Stimulated activated CD8-positive, alpha-beta memory T cell treated with anti-CD3 and anti-CD28 coated beads, Interleukin-12 subunit alpha, Interleukin-12 subunit beta, amount 100 ng/mL, for 24 hours (primary cell): Measurements from ENCODE around the gene TGM6.

ENCODE experiments used
- DNase-seq: peaks from one replicate; pipeline ENCODE4 v3.0.0-alpha.2; 2020; ENCODE audit errors: extremely low read depth

The TGM6 gene

DNA sequence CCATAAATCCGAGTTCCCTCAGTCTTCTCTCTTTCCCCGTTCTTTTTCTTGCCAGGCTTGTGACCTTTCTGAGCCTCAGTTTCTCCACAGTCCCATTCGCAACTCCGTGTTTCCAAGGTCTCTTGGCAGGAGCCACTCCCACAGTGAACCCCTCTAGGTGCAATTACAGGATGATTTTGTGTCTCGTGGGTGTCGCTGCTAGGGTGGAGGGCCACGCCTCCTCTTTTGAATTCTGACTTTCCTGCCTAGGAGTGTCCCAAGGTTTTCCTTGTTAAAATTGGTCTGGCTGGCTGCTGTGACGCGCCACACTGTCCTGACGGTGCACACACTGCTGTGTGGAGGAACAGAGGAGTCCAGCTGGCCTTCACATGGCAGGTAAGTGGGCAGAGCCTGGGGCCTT lies at the start of gene TGM6:
Gene TGM6 (plus strand): TSS at position 301 of the 400 bp plus-strand sequence. CDS start 68 bp downstream, at position 369.
- DNase-seq: no peak

DNA sequence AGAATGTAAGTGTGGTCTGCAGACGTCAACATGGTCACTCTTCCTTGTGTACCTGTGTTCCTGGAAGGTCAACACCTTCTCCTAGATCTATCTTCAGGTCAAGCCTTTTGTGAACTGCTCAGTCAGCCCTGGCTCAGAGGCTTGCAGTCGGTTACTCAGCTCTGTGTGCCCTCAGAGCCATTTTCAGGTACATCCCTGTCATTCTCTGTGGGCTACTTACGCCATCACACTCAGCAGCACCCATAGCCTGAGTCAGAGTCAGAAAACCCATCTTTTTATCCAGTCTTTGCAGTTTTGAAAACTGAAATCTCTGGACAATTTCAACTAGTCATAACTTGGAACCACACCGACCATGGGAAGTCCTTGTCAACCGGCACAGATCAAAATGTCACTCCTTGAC lies 49.6 kb upstream of the TGM6 start:
- no peak for DNase-seq

DNA sequence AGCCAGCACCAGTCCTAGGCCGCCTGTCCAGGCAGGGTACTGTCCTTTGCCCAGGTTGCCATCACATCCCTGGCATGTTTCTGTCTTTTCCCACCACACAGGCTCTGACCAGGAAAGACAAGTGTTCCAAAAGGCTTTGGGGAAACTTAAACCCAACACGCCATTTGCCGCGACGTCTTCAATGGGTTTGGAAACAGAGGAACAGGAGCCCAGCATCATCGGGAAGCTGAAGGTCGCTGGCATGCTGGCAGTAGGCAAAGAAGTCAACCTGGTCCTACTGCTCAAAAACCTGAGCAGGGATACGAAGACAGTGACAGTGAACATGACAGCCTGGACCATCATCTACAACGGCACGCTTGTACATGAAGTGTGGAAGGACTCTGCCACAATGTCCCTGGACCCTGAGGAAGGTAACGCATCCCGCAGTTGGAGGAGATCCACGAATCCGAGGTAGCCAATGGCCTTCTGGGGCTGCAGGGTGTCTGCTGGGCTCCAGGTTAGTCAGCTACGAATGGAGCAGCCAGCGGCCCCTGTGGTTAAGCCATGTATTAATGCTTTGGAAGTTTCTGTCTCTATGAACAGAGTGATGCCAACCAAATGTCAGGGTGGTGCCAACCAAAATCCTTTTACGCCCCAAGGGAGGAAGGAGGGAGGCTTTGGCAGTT lies 48.7 kb upstream of the TGM6 start:
- DNase-seq: no peak

DNA sequence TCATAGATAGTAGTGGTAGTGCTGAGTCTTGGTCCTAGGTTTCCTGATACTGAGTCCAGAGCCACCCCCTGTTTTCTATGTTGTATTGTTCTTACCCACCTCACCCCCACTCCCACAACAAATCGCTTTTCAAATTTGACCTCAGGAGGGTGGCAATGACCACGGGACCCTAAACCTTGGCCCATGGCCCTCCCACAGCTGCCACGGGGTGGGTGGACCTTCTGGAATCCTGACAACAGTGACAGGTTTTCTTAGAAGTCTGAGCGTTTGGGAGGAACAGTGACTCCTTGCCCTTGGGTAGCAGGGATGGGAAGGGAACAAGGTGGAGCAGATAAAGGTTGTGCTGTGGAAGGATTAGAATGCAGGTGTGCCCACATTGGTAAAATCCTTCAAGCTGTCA lies 48.0 kb upstream of the TGM6 start:
- no peak for DNase-seq

DNA sequence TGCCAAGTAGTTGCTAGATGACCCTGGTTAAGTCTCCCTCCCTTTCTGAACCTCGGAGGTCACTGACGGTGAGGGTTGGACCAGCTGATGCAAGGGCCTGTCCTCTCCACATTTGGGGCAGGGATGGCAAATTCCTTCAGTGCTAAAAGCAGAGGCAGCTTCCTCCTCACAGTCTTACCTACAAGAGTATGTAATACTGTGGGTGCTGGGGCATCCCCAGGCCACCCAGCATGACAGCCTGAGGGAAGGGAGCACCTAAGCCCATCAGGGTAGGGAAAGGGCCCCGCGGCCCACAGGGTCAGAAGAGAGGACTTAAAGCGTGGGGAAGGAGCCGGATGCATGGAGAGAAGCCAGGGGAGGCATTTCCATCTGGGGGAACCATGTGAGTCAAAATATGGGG lies 46.9 kb upstream of the TGM6 start:
- no peak for DNase-seq

DNA sequence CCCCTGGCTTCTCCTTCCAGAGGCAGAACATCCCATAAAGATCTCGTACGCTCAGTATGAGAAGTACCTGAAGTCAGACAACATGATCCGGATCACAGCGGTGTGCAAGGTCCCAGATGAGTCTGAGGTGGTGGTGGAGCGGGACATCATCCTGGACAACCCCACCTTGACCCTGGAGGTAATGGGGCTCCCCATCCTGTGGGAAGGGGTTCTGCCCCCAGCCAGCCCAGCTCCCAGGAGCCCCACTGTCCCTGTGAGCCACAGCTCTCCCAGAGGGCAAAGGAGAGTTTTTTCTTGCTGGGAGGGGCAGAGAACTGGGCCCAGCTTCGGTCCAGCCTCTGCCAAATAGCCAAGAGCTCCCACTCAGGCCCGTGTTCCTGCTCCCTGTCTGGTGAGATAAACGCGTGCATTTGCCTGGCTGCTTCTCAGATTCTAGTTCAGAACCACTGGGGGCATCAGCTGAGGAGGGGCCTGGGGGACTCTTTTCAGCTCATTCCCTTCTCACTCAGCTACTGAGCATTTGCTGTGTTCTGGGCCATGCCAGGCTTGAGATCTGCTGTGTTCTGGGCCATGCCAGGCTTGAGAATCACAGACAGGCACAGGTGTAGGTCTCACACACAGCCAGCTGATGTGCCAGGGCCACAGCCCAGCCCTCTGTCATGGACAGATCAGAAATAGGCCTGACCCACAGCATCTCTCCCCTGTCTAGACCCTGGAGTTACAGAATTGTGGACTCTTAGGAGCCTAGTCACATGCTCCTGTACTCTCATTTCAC lies 45.4 kb upstream of the TGM6 start:
- DNase-seq: no peak

DNA sequence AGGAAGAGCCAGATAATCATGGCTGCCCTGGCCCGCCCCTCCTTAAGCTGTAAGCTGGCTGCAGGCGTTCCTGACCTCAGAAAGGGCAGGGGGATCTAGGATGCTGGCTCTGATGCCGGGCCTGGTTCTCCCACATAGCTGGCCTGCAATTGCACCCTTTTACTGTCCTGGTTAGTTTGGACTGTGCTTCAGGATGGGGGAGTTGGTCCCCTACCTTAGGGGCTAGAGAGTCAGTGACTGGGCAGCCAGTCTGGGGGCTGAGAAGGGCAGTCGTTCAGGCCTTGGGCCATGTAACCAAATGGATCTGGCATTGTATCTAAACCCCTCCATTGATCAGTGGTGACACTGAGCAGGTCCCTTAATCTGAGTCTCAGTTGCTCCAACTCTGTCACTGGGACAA lies 44.2 kb upstream of the TGM6 start:
- DNase-seq: no peak

DNA sequence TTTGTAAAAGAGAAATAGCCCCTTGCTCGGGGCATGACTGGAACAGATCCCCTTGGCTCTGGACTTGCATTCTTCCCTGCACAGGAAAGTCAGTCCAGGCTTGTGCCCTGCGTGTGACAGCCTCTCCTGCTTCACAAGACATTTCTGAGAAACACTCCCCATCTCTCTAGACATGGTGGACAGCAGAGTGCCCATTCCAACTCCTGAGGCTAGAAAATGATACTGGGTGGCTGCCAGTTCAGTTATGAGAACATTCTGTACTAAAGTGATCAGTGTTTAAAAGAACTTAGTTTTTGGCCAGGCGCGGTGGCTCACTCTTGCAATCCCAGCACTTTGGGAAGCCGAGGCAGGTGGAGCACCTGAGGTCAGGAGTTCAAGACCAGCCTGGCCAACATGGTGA lies 43.6 kb upstream of the TGM6 start:
- DNase-seq: no peak

DNA sequence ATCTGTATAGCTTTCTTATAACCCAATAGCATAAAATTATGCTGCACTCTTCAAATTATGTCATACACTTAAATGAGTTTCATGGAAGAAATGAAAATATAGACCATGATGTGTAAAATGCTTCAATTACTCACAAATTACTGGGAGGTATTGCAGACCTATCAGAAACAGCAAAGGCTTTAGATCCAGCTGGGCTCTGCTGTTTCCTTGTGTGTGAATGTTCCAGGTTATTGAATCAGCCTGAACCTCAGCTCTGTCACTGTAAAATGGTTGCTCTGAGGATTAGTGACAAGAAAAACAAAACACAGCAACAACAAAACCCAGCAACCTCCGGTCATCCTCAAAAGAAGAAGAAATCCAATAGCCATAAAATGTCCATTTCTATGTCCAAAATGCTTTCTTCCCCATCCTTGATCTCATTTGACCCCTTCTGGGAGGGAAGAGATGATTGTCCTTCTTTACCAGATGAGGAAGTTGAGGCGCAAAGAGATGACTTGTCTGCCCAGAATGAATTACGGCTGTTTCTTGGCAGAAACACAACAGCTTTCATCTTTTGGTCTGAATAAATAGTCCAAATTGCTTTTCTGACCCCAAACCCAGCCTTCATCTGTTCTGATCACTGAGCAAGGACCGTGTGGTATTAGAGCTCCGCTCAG lies 42.2 kb upstream of the TGM6 start:
- no peak for DNase-seq

DNA sequence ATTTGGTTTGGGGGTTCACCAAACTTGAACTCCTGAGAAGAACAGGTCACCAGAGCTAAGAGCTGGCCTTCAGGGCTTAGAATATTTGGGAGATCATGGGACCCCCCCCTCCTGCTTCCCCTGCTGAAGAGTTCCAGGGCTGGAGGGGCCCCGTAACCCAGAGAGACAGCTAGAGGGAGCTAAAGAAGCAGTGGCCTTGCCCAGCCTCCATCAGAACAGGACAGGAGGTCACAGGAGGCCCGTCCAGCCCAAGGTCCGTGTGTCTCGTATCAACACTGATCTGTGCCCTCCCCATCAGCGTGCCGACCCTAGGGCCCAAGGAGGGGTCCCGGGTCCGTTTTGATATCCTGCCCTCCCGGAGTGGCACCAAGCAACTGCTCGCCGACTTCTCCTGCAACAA lies 40.6 kb upstream of the TGM6 start:
- no peak for DNase-seq

DNA sequence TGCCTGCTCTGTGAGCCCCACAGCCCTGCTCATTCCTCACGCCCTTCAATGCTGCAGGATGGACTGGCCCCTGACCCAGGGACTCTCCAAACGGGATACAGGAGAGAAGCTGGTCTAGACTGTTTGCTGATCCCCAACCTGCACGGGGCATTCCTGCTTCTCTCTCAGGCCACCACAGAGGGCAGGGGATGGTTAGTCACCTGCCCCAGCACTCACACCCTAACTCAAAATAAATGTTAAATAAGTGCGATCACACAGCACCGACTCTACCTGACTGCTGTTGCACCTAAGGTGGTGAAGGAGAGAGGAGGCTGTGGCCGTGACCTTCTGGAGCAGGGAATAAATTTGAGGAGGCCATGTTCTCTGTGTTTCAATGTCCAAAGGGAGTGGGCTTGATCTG lies 39.9 kb upstream of the TGM6 start:
- no peak for DNase-seq

DNA sequence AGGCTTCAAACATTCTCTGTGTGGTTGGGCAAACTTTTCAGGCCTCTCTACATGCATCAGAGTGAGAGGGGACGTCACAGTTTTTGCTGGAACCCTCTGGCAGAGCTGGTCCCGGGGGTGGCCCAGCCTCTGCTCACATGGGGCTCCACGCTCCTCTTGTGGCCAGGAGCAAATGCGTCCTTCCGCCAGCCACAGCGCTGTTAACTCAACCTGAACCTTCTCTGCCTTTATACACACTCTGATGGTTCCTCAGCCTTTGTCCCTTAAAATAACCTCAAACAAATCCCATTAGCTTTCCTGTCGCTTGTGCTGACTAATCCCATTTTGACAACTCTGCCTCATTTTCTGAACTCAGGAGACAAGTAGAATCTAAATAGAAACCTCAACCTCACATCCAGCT lies 39.4 kb upstream of the TGM6 start:
- DNase-seq: no peak

DNA sequence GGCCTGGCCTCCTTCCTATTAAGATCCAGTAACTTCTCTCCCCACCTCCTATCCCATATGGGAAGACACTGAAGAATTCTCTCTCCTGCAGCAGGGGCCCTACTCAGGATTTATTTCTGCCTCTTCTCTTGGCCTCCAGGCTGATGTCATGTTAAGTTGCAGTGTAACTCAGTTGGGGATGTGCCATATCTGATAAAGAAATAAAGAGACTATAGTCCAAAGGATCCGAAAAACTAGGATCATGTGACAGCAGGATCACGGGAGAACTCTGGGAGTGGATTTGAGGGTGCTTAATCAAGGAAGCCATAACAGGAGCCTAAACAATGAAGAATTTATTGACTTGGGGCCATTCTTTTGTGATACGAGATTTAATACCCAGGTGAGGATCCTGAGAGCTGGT lies 38.5 kb upstream of the TGM6 start:
- no peak for DNase-seq

DNA sequence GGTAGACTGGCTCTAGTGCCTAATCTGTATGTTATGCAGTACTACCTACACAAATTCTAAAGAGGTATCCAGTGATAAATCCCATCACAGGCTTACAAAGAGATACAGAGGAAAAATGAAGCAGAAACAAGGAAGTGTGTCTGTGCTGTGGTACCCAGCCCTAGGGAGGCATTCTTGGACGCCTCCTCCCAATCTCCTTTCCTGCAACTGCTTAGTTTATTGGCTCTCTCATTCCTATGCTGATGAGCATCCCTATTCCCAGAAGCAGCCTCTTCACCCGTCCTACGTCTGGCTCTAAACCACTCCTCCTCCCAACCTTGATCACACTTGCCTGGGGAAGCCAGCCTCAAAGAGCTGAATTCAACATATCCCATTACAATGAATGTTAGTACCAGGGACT lies 34.5 kb upstream of the TGM6 start:
- no peak for DNase-seq

DNA sequence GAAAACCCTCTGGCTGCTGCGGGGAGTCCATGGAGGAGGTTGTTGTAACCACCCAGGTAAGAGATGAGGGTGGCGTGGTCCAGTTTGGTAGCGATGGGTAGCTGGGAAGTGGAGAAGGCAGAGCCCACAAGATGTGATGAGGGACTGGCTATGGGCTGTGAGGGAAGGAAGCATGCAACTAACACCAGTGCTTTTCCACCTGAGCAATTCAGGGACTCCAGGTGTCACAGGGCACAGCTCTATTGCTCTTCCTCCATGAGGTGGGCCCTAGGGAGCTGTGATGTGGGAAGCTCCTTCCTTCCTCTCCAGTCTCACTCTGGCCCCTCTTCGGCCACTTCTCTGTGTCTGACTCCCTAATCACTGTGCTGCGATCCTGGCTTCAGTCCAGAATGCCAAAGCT lies 32.4 kb upstream of the TGM6 start:
- no peak for DNase-seq

DNA sequence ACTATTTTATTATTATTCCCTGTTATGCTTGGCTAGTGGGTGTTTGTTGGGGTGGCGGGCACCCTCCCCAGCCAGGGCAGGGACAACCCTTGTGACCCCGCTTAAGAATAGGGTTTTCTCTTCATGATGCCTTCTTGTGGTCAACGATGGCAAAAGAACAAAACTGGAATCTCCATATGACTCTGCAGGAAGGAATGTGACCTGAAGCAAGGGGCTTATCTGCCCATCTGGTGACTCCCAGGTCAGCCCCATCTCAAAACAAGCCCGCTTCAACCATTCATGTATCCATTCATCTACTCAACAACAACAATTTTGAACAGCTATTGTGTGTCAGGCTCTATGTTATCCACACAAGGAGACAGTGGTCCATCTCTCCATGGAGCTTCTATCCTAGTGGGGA lies 30.9 kb upstream of the TGM6 start:
- no peak for DNase-seq

DNA sequence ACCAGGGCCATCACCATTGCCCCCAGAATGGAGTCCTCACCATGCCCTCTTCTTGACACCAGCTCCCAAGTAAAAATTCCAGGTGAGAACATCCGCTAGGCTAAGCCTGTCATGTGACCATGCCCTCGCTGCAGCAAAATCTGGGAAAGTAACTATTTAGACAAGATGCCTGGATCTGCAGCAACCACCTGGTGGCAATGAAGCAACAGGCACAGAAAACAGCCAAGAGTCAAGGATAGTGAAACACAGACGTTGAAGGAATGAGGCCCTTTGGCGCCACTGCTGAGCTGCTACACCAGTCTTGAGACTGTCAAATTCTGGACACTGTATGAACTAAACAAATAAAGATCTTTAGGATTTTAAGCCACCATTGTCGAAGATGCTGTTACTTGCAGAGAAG lies 30.1 kb upstream of the TGM6 start:
- DNase-seq: no peak

DNA sequence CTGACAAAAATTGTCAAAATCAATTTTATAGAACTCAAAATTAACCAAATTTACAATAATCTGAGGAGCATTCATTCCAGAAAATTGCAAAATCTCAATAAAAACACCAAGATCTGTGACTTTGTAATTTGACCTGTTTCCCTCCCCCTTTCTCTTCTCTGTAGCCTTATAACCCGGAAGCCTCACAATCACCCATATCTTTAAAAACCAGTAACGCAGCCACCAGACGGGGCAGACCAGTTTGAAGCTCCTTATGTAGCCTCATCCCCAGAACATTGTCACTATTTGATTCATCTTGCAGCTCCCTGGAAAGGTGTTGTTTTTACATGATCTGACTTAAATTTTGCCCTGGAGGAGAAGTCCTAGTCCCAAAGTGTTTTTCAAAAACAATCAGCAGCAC lies 27.5 kb upstream of the TGM6 start:
- no peak for DNase-seq

DNA sequence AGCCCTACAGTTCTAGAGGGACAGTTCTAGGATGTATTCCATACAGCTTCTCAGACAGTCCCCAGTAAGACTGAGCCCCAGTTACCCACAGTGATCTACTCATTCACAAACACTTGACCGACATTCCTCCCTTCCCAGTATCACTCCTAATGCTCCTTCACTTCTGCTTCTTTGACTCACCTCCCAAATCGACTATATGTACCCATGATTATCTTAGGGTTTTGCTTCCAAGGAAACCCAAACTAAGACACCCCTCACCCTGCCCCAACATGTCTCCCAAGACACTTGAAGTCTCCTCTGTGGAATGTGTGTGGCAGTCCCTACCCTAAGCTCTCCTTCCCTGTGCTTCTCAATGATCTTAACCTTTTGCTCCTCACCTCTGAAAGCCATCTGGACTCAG lies 23.6 kb upstream of the TGM6 start:
- no peak for DNase-seq

DNA sequence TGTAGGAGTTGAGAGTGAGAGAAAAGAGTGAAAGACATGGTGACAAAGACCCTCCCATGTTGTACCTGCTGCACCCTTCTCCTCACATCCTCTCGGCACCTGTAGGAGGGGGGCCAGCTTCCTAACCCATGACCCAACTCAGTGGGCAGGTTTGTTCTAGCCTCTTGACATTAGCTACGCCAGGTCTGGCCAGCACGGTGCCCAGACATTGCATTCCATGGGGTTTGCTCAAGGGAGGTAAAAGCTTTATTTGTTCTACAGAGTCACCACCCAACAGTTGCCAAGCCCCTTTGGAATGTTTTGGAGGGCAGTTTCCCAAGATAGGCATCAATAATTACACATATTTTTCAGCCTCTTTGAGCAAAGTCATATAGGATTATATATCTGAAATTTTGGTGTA lies 22.7 kb upstream of the TGM6 start:
- no peak for DNase-seq

DNA sequence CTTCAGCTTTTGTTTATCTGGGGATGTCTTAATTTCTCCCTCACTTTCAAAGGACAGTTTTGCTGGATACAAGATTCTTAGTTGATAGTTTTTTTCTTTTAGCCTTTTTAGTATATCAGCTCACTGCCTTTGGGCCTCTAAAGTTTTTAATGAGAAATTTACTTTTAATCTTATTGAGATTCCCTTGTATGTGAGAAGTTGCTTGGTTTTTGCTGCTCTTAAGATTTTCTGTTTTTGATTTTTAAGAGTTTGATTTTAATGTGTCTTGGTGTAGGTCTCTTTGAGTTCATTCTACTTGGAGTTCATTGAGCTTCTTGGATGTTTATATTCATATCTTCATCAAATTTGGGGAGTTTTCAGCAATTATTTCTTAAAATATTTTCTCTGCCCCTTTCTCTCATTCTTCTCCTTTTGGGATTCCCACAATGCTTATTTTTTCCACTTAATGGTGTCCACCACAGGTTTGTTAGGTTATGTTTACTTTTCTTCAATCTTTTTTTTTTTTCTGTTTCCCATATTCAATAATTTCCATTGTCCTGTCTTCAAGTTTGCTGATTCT lies 19.6 kb upstream of the TGM6 start:
- no peak for DNase-seq

DNA sequence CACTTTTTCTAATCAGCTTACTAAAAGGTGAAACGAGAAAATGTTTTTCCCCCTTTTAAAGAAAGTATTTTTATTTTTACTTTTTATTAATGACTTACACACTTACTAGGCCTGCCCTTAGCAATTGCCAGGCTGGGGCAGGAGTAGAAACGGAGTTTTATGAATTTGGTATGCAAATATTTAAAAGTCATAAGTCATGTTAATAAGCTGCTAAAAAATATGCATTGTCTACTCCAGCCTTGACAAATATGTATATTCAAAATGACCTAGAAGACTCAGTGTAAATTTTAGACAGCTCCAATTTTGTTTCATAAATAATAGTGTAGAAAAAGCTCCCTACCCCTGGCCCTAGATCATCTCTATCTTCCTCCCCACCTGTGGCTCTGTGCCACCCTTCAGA lies 17.5 kb upstream of the TGM6 start:
- DNase-seq: no peak

DNA sequence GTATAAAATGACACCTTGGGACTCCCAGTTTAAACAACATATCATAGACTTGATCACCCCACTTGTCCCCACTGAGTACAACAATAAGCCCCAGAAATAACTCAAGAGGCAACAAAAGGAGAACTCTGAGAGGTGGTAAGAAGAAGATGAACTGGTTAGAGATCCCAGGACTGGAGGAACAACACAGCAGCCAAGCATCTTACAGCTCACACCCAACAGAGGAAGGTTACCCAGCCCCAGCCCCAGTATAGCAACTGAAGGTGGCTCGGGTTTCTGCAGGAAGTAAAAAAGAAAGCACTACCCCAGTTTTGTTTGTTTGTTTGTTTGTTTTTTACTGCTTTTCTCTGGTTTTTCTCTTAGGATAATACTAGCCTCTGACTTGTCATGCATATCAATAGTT lies 17.1 kb upstream of the TGM6 start:
- no peak for DNase-seq
